Right renal pelvis (tissue), 4 donors: ENCODE data around the gene MYO3B. TPM values are rescaled to one million over a fixed set of nuclear protein-coding genes. Genes with fewer than 3 reads are reported as not detected.

Experiments used
- DNase-seq, 4 donors: peaks; one replicate each; pipeline ENCODE4 v3.0.0-alpha.2; 2013; ENCODE audit warnings: low read depth in 4 of 4, low spot score in 3 of 4, missing footprints in 1 of 4
- polyA plus RNA-seq, 4 donors: library from polyadenylated mRNA; unstranded; fragments of 120-200 nt; gene quantifications; one replicate each; pipeline ENCODE4 v1.2.1, GENCODE V29; 2013; ENCODE audit not compliant: insufficient read length in 4 of 4

Gene MYO3B
- polyA plus RNA-seq, 4 donors: 7.7 to 9.5 (median 8.4) TPM

DNA sequence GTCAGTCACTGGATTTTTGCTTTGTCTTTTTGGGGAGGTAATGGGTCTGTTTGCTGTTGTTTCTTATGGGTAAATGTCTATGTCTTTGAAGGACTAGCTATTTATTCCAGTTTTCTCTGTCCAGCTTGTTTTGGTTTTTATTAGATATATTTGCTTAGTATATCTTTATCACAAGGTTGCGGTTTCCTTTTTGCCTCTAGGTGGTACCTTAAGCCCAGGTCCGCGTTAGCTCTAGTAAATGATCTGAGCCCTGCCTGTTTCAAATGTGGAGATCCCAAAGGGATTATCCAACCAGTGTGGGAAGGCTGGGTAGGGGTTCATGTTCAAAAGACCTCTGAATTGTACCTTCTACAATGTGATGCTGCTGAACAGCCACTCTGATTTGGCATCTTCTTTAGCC, 114.5 kb downstream of the MYO3B start:
- no peak for DNase-seq

DNA sequence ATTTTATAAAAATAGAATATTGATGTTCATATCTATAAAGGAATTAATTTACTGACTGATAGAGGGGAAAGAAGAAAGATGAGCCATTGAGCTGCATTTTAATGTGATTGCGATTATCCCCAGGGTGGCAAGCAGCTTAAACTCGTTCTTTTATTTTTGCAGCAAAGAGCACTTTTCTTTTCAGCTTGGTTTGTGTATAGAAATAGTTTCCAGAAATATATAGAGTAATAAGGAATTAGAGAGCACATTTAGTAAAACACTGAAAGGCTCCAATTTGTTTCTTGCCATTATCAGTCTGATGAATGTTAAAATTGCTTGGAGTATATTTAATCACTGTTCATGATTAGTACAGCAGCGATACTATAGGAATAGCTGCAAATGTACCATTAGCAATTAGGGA, 119.5 kb downstream of the MYO3B start:
- DNase-seq: no peak

DNA sequence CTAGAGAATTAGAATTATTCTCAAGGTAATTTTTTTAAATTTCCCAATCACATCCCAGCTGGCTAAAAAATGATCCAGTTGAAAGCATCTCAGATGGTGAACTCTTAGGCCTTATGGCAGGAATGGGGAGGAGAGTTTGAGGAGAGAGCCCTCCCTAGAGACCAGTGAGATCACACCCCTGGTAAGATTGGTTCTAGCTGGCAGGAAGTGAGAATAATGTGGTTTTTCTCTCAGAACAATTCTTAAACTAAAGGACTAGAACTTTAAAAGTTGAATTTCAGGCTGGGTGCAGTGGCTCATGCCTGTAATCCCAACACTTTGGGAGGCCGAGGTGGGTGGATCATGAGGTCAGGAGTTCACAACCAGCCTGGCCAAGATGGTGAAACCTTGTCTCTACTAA, 120.2 kb downstream of the MYO3B start:
- no peak for DNase-seq

DNA sequence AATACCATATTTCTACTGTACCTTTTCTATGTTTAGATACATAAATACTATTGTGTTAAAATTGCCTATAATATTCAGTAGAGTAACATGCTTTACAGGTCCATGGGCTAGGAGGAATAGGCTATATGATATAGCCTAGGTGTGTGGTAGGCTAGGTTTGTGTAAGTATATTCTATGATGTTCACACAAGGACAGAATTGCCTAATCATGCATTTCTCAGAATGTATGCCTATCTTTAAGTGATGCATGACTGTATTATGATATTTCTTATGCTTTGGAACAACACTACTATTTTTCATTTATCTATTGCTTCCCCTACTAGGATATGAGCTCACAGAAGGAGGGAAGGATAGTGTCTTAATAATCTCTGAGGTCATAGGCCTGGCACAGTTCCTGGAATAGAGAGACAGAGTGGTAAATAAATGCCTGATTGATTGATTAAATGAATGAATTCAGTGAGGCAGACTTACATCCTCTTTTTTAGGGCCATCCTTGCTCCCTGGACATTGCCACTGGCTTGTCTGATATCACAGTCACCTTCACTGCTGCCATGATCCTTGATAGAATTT, 121.0 kb downstream of the MYO3B start:
- no peak for DNase-seq

DNA sequence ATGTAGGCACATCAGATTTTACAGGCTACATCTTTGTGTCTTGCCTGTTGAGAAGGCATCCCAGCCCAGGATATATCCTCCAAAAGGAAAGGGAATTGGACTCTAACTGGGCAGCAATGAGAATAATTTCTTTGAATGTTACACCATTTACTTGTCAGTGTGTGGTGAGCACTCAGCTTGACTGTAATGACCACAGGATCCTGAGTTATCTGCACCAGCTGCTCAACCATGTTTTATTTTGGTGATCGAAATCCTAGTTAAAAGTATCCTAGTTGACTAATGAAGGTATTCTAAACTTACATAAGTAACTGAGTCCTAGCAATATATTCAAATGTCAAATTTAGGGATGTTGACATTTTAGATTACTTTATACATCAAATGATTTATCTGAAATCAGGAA, 123.0 kb downstream of the MYO3B start:
- no peak for DNase-seq

DNA sequence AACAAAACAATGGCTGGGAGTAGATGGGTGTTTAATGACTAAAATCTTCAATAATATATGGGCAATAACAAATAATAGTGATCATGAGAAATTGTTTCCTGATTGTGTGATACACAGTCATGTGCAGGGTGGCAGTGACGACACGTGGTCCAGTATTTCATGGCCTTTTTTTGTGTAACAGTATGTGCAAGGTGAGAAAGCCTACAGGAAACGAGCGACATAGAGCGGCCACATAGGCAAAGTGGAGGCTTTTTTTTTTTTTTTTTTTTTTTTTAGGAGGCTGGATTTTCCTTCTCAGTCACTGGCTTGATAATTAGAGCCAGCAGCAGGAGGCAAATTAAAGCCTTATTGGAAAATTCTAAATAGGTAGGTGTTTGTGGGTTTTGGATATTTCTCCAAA, 123.7 kb downstream of the MYO3B start:
- DNase-seq: no peak

DNA sequence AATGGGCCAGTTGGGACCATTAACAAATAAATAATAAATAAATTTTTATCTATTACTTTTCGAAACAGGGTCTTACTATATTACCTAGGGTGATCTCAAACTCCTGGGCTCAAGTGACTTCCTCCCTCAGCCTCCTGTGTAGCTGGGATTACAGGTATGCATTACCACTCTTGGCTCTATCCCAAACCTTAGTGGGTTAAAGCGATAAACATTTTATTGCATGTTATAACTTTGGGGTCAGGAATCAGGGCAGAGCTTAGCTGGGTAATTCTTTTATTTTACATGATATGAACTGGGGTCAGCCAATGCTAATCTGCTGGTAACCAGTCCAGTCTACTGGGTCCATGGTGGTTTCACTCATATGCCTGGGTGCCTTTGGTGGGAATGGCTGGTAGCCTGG, 127.8 kb downstream of the MYO3B start:
- DNase-seq: no peak

DNA sequence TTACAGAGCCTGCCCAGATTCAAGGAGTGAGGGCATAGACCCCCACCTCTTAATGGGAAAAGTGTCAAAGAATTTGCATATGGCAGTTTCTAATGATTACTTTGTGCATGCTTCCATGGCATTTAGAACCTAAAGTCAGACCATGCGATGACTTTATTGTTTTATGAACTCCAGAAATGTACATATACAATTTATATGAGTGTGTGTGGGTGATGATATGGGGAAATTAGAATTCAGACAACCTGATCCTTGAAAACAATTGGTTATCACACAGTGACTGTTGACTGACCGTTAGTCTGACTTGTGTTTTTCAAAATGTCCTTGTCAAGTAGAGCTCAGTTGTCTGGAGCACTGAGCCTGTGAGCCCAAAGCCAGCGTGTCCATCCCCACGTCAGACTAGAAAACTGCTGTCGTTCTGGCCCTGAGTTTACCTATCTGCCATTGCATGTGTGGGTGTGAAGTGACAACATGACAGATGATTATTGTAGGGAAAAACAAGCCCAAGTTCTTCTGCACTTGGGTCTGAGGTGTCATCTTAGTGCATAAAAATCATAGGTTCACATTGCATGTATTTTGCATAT, 128.4 kb downstream of the MYO3B start:
- no peak for DNase-seq

DNA sequence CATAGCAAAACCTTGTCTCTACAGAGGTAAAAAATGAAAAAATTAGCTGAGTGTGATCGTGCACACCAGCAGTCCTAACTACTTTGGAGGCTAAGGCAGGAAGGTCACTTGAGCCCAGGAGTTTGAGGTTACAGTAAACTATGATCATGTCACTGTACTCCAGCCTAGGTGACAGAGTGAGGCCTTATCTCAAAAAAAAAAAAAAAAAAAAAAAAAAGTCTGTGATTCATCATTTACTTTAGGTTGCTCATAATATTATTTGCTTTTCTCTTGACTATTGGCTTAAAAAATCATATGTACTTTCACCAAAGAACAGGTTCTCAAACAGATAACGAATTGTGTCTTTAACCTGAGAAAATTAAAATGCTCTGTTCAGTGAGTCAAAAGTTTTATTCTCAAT, 129.1 kb downstream of the MYO3B start:
- no peak for DNase-seq

DNA sequence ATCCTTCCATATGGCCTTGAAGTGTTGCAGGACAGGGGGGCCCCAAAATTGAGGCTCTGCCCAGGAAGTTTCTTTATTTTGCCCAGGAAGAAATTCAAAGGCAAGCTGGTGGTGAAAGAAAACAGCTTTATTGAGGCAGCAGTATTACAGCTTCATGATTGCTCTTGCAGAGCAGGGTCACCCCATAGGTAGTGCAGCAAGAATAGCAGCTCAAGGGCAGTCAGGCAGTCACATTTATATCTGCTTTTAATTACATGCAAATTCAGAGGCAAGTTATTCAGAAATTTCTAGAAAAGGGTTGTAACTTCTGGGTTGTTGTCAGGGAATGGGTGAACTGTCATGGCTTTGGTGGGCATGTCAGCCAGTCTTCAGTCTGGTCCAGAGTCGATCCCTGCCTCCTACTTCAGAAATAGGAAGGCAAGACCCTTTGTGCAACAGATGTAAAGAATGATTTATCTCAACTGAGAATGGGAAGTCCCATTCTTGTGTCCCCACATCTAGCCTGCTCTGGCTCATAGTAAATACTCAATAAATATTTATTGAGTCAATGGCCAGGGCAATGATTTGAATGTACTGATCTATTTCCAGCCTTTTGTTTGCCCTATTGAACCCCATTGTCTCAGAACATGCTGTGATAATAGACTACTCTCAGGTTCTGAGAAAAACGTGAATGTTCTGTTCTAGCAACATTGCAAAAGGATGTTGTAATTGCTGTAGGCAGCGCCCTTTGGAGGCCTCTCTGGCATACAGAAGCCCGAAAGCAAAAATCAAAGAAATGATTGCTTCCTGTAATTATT, 129.8 kb downstream of the MYO3B start:
- DNase-seq: no peak

DNA sequence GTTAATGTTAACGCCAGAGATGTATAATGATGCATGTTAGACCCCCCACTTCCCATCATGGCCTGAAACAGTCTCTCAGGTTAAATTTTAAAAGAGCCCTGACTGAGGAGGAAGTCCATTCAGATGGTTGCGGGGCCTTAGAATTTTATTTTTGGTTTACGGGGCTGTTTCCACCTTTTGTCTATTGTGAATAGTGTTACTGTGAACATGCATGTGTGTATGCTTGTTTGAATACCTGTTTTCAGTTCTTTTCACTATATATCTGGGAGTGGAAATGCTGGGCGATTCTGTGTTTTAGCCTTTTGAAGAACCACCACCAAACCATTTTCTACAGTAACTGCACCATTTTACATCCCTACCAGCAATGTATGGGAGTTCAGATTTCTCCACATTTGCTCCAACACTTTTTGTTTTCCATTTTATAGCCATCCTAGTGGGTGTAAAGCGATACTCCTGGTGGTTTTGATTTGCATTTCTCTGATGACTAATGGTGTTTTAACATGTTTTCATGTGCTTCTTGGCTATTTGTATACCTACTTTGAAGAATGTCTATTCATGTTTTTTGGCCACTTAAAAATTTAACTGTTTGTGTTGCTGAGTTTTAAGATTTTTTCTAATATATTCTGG, 133.0 kb downstream of the MYO3B start:
- DNase-seq: no peak

DNA sequence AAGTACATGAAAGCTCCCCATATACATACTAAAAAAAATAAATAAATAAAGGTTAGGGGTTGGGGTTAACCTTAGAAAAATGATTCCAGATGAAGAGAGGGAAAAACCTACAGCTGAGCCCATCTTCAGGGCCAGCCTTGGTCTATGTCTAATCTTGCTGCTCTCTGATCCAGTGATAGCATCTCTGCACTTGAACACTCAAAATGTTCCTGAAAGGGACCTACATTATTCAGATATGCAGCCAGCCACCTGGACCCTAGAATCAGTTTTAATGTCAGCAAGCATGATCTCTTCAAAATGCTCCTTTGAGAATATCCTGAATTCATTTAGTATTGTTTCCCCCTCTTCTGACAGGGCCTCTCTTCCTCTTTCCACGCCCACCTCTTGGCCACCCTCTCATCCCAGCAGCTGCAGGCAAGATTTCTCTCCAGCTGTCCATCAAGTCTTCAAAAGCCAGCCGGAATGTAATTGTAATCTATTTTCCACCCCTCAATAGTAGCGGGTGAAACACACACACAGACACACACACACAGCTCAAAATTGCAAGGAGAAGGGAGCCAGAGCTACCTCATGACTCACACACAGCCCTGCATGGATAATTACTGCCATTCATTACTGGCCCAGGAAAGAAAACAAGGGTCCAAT, 135.5 kb downstream of the MYO3B start:
- no peak for DNase-seq

DNA sequence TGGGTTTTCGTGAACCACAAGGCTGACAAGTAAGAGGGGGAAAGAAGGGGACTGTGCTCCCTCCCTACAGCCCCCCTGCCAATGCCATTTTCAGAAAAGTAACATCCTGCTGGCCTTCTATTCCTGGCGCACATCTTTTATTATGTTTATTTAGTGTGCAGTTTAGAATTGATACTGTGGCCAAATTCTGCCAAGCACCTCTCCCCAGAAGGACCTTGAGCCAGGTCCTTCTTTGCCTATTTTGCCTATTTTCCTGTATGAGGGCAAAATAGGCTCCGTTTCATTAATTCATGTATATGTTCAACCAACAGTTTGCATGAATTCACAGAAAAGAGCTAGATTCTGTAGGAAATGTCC, 136.0 kb downstream of the MYO3B start:
- DNase-seq: no peak

DNA sequence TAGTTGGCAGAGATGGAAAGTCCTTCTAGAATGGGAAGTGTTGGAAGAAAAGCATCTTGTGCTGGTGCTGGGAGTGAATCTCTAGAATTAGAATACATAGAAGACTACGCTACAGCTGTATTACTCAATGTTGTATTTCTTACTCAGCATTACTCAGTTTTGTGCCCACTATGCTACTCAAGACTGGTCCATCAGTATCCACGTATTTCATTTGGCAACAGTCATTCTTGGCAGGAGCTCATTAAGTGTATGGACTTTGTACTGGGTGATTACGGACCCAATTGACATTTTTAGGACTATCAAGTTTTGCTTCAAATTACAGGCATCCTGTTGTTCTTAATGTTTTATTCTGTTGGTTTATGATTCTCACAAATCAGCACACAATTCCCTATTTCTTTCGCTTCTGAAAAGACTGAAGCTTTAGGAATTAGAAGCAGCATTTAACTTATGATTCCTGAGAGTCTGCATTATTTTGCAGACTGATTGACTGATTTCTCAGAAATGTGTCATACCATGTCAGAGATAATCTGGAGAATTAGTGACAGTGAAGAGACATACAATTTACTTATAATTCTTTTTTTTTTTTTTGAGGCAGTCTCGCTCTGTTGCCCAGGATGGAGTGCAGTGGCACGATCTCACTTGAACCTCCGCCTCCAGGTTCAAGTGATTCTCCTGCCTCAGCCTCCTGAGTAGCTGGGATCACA, 136.9 kb downstream of the MYO3B start:
- no peak for DNase-seq

DNA sequence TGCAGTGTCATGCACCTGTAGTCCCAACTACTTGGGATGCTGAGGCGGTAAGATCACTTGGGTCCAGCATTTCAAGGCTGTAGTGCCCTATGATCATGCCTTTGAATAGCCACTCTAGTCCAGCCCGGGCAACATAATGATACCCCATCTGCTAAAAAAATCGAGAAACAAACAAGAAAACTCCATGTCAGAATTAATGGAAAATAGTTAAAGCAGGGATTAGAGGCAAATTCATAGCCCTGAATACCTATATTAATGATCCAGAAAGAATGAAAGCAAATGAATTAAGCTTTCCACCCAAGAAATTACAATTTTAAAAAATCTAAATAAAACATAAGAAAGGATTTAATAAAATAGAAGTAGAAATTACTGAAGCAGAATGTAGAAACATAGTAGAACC, 143.0 kb downstream of the MYO3B start:
- DNase-seq: no peak

DNA sequence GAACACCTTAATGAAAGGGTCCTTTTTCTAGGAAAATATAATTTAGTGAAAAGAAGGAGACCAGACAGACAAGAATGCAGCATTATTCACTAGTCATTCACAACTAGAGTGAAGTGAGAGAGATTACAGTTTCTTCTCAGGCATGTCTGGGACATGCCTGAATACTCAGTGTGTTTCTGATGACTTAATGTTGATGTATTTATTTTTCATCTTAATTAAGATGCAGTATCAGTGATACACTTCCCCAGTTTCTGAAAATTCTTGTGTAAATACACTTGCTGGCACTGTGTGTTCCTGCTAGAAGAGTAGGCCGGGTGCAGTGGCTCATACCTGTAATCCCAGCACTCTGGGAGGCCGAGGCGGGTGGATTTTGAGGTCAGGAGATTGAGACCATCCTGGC, 143.6 kb downstream of the MYO3B start:
- no peak for DNase-seq

DNA sequence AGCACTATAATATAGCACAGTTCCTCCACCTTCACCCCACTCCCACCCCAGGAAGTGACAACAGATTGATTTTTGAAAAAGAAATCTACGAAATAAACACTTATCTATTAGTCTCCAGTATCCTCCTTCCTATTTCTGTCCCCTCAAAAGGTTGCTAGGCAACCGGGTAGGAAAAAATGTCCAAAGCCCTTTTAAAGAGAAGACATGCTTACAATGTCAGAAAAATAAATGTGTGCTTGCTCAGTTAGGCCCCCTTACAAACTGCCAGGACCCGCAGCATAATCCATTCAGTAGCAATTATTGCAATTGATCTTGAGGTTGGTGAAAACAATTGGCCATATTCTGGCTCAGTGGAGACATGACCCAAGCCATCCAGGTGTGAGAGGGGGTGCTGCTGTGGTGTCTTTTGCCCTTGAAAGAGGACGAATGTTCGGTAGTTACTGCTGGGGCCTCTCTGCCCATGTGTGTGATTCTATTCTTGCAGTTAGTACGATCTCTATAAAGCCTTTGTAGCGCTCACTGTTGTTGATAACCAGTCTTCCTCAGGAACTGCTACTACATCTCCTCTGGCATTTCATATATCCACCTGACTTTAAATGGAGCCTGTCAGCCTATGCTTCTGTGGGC, 144.3 kb downstream of the MYO3B start:
- DNase-seq: no peak

DNA sequence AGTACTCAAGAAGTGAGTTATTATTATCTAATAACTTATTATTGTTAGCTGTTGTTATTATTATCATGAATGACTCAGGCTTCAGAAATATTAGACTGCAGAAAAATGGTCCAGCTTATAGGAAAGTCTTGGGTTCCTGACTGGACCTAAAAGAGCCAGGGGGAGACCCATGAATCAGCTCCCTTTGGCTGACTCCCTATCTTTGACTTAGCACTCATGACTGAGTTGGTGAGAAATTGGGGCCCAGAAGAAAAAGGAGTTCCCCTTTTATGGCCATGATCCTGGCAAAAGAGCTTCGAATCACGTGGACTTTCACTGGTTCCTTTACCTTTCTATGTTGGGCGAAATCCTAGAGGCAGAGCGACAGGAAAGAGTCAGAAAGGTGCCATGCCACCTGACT, 145.8 kb downstream of the MYO3B start:
- DNase-seq: no peak

DNA sequence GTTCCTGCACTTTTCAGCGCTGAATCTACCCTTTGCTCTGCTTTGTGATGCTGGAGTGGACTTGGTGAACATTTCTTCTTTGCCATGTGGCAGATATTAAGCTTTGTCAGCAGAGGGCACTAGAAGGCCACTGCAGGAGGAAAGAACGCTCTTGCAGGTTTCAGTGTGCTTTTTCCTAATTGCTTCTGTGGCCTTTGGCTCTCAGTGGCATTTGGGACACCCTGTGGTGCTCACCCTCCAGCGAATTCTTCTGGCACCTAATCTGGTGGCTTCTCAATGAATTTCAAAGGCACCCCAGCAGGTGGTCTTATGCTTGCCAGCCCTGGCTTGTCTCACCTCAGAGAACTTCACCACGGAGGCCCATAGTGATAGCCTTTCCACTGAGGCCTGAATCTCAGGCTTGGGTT, 146.7 kb downstream of the MYO3B start:
- DNase-seq: peak in 2 of 4 donors; percentile 13 to 16

DNA sequence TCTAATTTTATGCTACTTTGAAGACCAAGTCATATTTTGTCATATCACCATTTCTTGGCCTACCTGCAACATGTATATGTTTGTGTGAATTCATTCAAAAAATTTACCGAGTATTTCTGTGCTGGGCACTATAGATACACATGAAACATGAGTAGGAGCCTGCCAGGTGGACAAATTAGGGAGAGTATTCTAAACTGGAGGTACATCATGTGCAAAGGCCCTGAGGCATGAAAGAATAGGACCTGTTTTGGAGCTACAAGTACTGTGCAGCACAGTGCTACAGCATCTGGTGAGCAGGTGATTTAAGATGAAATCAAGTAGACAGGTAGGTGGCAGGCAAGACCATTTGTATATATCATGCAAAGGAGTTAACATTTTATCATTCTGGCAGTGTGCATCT, 152.9 kb downstream of the MYO3B start:
- DNase-seq: no peak
